Rectal smooth muscle tissue (tissue), 1 donor: Measurements from ENCODE around the gene PES1.
"Not testable (repeated sequence)": the region's sequence is repeated elsewhere in the genome, so short reads cannot be mapped to it uniquely, and the experiment has no call there.

ENCODE experiments used
- H3K27ac ChIP-seq: one replicate; pipeline ENCODE4 v1.7.0; 2013; ENCODE audit warnings: low read depth, low read length, inconsistent platforms
- H3K27me3 ChIP-seq: one replicate; pipeline ENCODE4 v1.7.0; 2013; ENCODE audit warnings: low read length; ENCODE audit not compliant: control insufficient read depth, insufficient read depth
- H3K36me3 ChIP-seq: one replicate; pipeline ENCODE4 v1.7.0; 2013; ENCODE audit warnings: low read length; ENCODE audit not compliant: control insufficient read depth, insufficient read depth
- H3K4me1 ChIP-seq: one replicate; pipeline ENCODE4 v1.7.0; 2013; ENCODE audit warnings: low read length; ENCODE audit not compliant: control insufficient read depth, insufficient read depth
- H3K4me3 ChIP-seq: one replicate; pipeline ENCODE4 v1.7.0; 2013; ENCODE audit warnings: low read length
- H3K9ac ChIP-seq: one replicate; pipeline ENCODE4 v1.7.0; 2013; ENCODE audit warnings: low read length

The PES1 gene

DNA sequence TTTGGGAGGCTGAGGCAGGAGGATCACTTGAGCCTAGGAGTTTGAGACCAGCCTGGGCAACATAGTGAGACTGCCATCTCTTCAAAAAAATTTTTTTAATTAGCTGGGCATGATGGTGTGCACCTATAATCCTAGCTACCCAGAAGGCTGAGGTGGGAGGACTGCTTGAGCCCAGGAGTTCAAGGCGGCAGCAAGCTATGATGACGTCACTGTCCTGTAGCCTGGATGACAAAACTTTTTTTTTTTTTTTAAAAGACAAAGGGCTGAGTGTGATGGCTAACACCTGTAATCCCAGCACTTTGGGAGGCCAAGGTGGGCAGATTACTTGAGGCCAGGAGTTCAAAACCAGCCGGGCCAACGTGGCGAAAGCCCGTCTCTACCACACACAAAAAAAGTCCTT is 28.2 kb upstream of the PES1 start:
- H3K9ac ChIP-seq, H3K36me3 ChIP-seq, H3K4me3 ChIP-seq, H3K27me3 ChIP-seq, H3K27ac ChIP-seq, H3K4me1 ChIP-seq: not testable (repeated sequence)

DNA sequence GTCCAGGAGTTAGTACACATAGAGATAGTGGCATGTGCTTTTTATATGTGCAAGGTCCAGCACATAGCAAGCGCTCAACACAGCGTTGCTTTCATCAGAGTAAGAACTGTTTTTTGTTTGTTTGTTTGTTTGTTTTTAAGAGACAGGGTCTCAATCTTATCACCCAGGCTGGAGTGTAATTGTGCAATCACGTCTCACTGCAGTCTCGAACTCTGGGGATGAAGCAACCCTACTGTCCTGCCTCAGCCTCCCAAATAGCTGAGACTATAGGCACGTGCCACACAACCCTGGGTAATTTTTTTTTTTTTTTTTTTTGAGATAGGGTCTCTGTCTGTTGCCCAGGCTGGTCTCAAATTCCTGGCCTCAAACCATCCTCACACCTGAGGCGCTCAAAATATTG is 26.1 kb upstream of the PES1 start:
- Histone ChIP-seq H3K36me3 (no peaks in the 10 kb centered on the region), H3K27me3 (no peaks in the 10 kb centered on the region), H3K4me1 (no peaks in the 10 kb centered on the region), H3K4me3 (no peak overlapping the region), H3K9ac (no peak overlapping the region), H3K27ac (no peak overlapping the region)

DNA sequence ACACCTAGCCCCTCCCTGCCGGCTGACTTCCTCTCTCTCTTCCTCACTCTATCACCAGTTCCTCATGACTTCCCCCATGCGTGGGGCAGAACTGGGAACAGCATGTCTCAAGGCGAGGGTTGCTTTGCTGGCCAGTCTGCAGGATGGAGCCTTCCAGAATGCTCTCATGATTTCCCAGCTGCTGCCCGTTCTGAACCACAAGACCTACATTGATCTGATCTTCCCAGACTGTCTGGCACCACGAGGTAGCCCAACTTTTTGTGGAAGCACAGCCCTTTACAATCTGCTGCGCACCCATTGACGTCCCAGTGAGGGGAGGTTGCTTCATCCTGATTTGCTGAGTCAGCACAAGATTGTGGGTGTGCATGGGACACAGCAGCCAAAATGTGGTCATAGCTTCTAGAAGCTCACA is 23.8 kb upstream of the PES1 start:
- H3K4me3 ChIP-seq: no peak overlapping the region
- H3K9ac ChIP-seq: no peak overlapping the region
- H3K27me3 ChIP-seq: no peaks in the 10 kb centered on the region
- H3K4me1 ChIP-seq: no peaks in the 10 kb centered on the region
- no peaks in the 10 kb centered on the region for H3K36me3 ChIP-seq
- H3K27ac ChIP-seq: no peak overlapping the region

DNA sequence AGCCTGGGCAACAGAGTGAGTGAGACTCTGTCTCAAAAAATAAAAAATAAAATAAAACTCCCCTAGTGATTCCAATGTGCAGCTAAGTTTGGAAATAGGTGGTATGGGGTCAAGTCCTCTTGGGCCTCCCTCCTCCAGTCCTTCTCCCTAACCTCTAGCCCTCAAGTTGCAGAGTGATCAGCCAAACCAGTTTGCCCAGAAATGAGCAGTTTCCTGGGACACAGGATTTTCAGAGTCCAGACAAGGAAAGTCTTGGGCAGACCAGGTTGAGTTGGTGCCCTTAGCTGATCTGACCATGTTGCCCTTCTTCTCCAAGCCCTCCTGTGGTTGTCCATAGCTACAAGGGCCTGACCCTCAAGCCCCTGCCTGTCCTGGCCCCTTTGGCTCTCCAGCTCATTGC is 23.2 kb upstream of the PES1 start:
- Histone ChIP-seq H3K4me3 (no peak overlapping the region), H3K4me1 (peaks cover 1% of the 10 kb centered on the region), H3K9ac (no peak overlapping the region), H3K27ac (no peak overlapping the region), H3K36me3 (no peaks in the 10 kb centered on the region), H3K27me3 (no peaks in the 10 kb centered on the region)

DNA sequence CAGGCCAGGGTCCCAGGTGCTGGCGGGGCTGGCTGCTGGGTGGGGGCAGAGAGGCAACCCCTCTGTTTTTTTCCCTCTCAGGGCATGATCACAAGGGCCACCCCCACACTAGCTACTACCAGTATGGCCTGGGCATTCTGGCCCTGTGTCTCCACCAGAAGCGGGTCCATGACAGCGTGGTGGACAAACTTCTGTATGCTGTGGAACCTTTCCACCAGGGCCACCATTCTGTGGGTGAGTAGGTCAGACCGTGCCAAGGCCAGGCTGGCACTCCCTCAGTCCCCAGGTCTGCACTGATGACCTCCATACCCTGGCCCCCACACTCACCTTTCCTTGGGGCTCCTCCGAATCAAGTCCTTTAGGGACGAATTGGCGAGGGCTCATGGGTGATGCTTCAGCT is 22.6 kb upstream of the PES1 start:
- H3K4me1 ChIP-seq: peaks cover 6% of the 10 kb centered on the region
- H3K9ac ChIP-seq: no peak overlapping the region
- H3K36me3 ChIP-seq: no peaks in the 10 kb centered on the region
- H3K27ac ChIP-seq: no peak overlapping the region
- H3K4me3 ChIP-seq: no peak overlapping the region
- H3K27me3 ChIP-seq: no peaks in the 10 kb centered on the region

DNA sequence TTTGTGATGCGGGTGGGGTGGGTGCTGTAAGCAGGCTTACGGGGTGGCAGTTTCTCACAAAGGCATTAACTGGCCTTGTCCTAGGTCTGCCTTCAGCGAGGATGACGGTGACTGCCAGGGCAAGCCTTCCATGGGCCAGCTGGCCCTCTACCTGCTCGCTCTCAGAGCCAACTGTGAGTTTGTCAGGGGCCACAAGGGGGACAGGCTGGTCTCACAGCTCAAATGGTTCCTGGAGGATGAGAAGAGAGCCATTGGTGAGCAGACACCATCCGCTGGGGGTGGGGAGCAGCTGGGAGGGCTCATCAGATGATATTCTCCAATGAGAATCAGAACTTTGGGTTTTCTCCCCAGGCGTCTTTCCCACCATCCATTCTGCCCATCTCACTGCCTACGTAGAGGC is 21.1 kb upstream of the PES1 start:
- no peaks in the 10 kb centered on the region for H3K27me3 ChIP-seq
- no peak overlapping the region for H3K9ac ChIP-seq
- no peaks in the 10 kb centered on the region for H3K36me3 ChIP-seq
- peaks cover 12% of the 10 kb centered on the region for H3K4me1 ChIP-seq
- H3K27ac ChIP-seq: no peak overlapping the region
- no peak overlapping the region for H3K4me3 ChIP-seq

DNA sequence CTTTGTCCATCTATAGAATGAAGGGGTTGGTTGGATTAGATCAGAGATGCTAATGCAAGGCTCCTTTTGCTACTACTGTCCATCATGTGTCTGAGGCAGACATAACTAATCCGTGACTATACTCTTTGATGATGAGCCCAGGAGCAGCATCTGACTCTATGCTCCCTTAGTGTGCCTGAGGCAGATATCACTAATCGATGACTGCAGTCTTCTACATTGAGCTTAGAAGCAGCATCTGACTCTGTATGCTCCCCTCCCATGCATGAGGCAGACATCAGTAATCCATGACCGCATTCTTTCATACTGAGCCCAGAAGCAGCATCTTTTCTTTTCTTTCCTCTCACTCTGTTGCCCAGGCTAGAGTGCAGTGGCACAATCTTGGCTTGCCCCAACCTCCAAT is 19.5 kb upstream of the PES1 start:
- Histone ChIP-seq H3K27me3 (no peaks in the 10 kb centered on the region), H3K4me1 (peaks cover 19% of the 10 kb centered on the region), H3K27ac (no peak overlapping the region), H3K4me3 (no peak overlapping the region), H3K9ac (no peak overlapping the region), H3K36me3 (no peaks in the 10 kb centered on the region)

DNA sequence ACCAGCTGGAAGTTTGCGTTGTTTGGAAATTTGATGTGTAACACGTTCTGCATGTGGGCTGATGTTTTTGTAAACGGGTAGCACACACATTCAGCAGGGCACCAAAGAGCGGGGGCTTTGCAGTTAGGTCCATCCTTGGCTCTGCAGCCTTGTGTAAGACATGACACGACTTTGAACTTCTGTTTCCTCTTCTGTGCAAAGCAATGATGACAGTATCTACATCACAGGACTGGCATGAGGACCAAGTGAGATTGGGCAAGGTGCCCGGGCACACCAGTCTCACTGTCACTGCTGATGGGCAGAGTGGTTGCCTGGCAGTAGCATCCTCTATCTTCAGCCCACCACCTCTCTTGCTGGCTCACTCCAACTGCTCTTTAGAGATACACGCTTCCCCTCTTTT is 18.6 kb upstream of the PES1 start:
- H3K27ac ChIP-seq: no peak overlapping the region
- no peak overlapping the region for H3K9ac ChIP-seq
- no peak overlapping the region for H3K4me3 ChIP-seq
- H3K27me3 ChIP-seq: no peaks in the 10 kb centered on the region
- peaks cover 21% of the 10 kb centered on the region for H3K4me1 ChIP-seq
- H3K36me3 ChIP-seq: no peaks in the 10 kb centered on the region

DNA sequence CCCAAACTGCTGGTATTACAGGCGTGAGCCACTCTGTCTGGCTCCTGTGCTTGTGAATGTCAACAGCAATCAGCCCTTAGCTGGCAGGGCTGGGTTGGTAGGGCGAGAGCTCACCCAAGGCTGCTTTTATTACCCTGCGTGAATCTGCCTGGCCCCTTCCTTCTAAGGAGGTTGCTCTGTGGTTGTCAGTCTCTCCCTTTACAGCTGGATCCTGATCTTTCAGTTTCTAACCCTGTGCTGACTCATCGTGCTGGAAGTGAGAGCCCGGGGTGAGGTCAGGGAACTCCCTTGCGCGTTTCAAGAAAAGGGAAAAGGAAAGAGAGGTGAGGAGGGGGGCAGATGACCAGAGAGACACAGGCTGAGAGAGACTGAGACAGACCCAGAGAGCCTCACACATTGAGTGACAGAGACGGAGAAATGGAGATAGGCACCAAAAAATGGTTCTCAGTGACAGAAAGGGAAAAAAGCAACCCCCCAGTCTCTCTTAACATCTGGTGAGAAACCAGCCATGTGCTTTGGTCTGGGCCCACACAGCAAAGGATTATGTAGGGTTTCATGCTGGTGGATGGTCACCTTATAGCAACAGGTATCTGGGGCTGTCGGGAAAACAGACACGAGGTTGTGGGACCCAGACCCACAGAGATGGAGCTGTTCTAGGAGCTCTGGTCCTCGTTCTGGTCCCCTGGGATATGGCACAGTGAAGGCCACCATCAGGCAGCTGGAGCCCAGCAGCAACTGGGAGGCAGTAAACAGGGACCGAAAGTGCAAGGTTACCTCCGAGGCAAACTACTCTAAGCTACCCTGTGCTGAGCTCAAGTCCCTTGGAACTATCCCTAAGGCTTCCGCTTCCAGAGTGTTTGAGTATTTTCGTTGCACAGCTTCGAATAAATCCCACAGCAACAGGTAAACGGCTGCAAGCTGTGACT is 17.8 kb upstream of the PES1 start:
- H3K27me3 ChIP-seq: no peaks in the 10 kb centered on the region
- H3K9ac ChIP-seq: peak overlapping the region; percentile 14
- H3K27ac ChIP-seq: peak overlapping the region; percentile 81
- peaks cover 21% of the 10 kb centered on the region for H3K4me1 ChIP-seq
- peak overlapping the region; percentile 22 for H3K4me3 ChIP-seq
- no peaks in the 10 kb centered on the region for H3K36me3 ChIP-seq

DNA sequence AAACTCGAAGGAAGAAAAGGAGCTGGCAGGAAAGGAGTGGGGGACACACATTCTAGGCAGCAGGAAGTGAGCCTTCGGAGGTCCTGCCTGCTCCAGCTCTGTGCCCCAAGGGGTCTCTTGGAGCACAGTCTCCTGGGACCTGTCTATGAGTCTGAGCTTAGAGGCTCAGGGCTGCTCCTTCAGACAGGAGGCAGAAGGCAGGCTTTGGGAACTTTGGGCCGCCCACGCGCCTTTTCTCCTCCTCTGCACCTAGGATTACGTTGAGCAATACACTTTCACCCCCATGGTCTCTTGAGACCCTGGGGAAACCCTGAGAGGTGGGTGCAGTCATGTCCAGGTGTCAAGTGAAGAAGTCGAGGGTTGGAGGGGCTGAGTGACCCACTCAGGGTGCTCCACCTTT is 16.2 kb upstream of the PES1 start:
- Histone ChIP-seq H3K27ac (peak overlapping the region; percentile 81), H3K9ac (no peak overlapping the region), H3K4me1 (peaks cover 21% of the 10 kb centered on the region), H3K4me3 (peak overlapping the region; percentile 97), H3K36me3 (no peaks in the 10 kb centered on the region), H3K27me3 (no peaks in the 10 kb centered on the region)

DNA sequence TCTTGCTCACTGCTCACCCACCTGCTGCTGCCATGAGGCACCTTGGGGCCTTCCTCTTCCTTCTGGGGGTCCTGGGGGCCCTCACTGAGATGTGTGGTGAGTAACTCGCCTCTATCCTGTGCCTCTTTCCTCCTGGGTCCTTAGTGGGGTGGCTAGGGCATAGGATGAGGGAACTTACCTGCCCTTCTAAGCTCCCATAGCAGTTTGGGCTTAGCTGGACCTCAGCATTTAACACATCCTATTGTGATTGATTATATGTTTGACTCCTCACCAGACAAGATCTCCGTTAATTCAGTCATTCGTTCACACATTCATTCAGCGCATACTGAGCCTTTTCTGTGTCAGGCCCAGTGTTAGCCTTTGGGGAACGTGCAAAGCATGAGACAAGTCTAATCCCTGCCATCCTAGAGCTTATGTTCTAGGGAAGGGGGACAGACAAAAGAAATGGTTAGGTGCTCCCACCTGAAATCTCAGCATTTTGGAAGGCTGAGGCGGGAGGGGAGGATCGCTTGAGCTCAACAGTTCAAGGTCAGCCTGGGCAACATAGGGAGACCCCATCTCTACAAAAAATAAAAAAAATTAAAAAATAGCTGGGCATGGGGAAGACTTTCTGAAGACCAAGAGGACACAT is 15.7 kb upstream of the PES1 start:
- H3K9ac ChIP-seq: peak overlapping the region; percentile 70
- H3K27me3 ChIP-seq: no peaks in the 10 kb centered on the region
- peak overlapping the region; percentile 97 for H3K4me3 ChIP-seq
- peak overlapping the region; percentile 82 for H3K27ac ChIP-seq
- H3K36me3 ChIP-seq: no peaks in the 10 kb centered on the region
- peaks cover 21% of the 10 kb centered on the region for H3K4me1 ChIP-seq

DNA sequence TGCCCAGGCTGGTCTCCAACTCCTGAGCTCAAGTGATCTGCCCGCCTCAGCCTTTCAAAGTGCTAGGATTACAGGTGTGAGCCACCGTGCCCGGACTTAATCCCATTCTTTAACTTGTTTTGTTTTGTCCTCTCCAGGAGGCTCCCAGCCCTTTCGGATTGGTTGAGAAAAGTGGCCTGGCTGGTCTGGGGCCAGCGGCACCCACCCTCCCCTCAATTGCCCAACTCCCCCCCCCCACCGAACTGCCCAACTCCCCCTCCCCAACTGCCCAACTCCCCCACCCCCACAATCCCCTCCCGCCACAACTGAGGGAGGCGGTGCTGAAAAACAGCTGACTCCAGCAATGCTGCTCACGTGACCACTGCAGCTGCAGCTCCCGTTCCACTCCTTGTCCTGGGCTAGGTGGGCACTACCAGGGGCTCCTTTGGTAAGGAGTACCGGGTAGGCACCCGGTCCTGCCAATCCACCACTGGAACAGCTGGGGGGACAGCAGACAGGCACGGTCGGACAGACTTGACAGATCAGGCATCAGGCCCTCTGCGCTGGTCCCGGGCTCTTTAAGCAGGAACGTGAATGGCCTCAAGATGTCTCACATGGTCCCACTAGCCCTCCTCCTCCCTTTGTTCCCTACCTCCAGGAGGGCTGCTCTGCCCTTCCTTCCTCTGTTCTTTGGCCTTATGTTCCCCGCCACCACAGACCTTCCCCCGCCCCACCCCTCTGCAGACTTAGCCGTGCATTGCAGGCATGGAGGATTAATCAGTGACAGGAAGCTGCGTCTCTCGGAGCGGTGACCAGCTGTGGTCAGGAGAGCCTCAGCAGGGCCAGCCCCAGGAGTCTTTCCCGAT is 15.0 kb upstream of the PES1 start, which contains the start of gene TCN2:
TSS of gene TCN2 (plus strand) at position 720 of the 845 bp plus-strand sequence. CDS start 158 bp downstream, outside the sequence.
- Histone ChIP-seq H3K9ac (peak within 1 kb of the TSS; percentile 70), H3K27ac (peak within 1 kb of the TSS; percentile 82)

More for the DNA sequence above, 15.0 kb upstream of the PES1 start, which contains the start of gene TCN2:
- Histone ChIP-seq H3K36me3 (no peaks in the 10 kb centered on the region), H3K27me3 (no peaks in the 10 kb centered on the region), H3K4me1 (peaks cover 21% of the 10 kb centered on the region), H3K4me3 (peak within 1 kb of the TSS; percentile 97)
